HG03575 (cell line): ENCODE data around the gene ZNF701.
A peak's percentile ranks its signal among the peaks of the same experiment; 100 is the strongest.
"Not testable (repeated sequence)": the region's sequence is repeated elsewhere in the genome, so short reads cannot be mapped to it uniquely, and the experiment has no call there.

Experiments
- ATAC-seq: cut with Tn5 transposase; IDR thresholded peaks from one replicate; pipeline ENCODE4 v1.9.1; 2021; ENCODE audit not compliant: unreplicated experiment, insufficient number of reproducible peaks, low FRiP score; ENCODE audit errors: extremely low read depth

ZNF701 gene

DNA sequence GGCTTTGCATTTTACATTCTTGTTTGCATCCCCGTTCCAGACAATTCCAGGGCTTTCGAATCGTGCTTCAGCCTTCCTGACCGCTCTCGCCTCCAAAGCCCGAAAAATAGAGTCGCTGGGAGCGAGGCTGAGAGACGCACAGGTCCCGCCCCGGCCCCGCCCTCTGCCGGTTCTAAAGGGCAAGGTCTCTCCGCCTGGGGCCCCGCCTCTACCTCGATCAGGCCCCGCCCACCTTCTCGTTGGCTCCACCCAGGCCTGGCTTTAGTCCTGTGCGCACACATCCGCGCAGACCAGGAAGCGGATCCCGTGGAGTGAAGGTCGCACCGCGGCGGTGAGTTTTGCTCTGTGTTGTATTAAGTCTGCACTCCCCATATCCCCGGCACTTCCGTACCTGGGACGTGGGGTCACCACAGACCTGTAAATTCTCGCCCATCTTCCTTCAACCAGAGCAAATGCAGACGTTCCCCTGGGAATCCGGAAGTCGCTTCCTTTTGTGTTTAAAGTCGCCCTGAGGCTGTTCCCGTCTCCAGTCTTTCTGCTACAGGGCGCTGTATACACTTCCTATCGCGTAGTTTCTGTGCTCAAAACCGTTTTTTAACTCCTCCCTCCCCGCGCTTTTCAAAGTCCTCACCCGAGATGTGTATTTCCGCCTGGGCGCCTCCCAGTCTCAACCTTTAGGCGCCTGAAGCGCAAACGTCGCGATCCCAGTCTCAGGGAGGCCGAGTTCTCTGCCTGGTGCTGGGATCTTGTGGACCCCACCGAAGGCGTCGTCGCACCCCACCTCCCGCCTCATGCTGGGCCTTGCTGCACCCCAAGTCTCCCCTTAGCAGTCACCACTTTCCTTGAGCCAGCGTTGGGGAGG lies at the start of gene ZNF701:
Gene ZNF701, plus strand, starts transcription at position 288 of the 862 bp plus-strand sequence. CDS start 3,861 bp downstream, outside the sequence.
- ATAC-seq = peak; percentile 47

DNA sequence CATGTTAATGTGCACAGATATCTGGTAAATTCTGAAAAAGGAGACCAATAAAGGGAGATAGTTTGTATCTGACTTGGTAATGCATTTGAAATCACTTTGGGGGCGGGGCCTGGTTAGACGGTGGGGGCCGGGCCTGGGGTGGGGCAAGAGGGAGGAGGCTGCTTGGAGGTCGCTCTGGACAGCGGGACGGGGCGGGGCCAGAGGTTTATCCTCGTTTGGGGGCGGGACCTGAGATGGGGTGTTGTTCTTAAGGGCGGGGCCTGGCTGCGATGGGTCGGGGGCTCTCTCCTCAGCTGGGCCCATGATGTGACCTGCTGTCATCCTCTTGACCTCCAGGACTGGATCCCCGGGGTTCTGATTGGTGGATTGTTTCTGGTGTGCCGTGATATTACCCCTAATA lies 47.5 kb upstream of the ZNF701 start:
- no peak for ATAC-seq

DNA sequence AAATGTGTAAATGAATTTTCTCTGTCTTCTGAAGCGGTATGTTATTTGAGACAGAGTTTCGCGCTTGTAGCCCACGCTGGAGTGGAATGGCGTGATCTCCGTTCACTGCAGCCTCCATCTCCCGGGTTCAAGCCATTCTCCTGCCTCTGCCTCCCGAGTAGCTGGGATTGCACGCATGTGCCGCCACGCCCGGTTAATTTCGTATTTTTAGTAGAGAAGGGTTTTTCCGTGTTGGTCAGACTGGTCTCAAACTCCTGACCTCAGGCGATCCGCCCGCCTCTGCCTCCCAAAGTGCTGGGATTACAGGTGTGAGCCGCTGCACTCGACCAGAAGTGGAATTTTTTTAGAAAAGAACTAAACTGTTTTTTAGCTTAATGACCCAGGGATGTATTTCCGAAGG lies 46.0 kb upstream of the ZNF701 start:
- ATAC-seq = no peak

DNA sequence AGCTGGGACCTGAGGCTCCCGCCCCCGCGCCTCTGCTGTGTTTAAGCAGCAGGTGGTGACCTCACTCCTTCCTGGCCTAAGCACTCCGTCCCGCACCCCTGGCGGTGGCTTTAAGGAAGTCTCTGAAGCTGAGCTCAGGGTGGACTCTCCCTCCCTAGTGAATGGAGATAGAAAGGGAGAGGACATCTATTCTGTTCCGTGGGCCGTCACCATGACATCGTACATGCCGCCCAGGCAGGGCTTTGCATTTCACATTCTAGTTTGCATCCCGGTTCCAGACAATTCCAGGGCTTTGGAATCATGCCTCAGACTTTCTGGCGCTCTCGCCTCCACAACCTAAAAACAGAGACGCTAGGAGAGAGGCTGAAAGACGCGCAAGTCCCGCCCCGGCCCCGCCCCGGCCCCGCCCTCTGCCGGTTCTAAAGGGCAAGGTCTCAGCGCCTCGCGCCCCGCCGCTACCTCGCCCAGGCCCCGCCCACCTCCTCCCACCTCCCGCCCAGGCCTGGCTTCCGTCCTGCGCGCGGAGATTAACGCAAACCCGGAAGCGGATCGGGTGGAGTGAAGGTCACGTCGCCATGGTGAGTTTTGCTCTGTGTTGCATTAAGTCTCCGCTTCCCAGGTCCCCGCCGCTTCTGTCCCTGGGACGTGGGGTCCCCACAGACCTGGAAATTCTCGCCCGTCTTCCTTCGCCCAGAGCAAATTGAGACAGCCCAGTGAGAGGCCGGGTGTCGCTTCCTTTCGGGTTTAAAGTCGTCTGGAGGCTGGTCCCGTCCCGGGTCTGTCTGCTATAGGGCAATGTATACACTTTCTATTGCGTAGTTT lies 42.7 kb upstream of the ZNF701 start, which contains the start of gene ZNF808:
Gene ZNF808, plus strand, starts transcription at position 535 of the 822 bp plus-strand sequence. CDS start 15,617 bp downstream, outside the sequence.
- no peak for ATAC-seq

DNA sequence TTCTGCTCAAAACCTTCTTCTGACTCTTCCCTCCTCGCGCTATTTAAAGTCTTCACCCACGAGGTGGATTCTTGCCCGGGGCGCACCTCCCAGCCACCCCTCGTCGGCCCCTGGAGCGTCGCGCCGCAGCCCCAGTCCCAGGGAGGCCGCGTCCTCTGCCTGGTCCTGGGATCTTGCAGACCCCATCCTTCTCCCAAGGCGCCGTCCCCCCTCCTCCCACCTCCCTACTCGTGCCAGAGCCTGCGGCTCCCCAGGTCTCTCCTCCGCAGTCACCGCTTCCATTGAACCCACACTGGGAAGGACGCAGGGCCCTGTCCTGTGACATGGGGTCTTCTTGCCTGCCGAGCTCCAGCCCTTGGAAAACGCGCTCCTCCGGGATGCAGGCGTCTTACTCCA lies 42.1 kb upstream of the ZNF701 start:
- ATAC-seq = no peak

DNA sequence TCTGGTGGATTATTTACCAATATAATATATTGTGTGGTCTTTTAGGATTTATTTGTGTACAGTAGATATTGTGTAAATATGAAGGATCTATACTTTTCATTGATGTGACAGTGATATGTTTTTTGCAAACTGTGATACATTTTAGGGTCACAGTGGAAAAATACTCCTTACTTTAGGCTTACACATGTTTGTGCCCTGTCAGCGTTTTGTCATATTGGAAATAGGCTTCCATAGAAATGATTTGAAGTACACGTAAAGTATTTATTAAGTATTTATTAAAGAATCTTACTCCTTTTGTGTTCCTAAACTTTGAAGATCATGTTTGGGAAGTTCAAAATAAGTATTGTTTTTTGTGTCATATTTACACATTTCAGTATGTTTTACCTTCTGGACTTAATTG lies 37.6 kb upstream of the ZNF701 start:
- no peak for ATAC-seq

DNA sequence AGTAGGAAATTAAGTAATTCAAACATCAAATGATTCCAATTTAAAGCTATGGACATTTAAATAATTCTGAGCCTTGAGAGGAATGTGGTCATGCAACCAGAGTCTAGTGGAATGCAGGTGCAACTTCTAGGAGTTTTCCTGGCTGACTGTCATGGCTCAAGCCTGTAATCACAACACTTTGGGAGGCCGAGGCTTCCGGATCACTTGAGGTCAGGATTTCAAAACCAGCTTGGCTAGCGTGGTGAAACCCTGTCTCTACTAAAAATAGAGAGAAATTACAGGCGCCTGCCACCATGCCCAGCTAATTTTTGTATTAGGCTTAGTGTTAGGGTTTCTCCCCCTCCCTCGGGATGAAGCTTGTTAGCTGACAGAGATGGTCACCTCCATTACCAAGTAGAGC lies 36.2 kb upstream of the ZNF701 start:
- ATAC-seq = no peak

DNA sequence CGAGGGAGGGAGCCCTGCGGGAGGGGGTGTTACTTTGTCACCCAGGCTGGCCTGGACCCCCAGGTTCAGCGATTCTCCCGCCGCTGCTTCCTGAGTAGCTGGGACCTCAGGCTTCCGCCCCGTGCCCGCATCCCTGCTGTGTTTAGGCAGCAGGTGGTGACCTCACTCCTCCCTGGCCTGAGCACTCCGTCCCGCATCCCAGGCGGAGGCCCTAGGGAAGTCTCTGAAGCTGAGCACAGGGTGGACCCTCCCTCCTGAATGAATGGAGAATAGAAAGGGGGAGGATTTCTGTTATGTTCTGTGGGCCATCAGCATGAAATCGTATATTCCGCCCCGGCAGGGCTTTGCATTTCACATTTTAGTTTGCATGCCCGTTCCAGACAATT lies 34.7 kb upstream of the ZNF701 start:
- not testable (repeated sequence) for ATAC-seq

DNA sequence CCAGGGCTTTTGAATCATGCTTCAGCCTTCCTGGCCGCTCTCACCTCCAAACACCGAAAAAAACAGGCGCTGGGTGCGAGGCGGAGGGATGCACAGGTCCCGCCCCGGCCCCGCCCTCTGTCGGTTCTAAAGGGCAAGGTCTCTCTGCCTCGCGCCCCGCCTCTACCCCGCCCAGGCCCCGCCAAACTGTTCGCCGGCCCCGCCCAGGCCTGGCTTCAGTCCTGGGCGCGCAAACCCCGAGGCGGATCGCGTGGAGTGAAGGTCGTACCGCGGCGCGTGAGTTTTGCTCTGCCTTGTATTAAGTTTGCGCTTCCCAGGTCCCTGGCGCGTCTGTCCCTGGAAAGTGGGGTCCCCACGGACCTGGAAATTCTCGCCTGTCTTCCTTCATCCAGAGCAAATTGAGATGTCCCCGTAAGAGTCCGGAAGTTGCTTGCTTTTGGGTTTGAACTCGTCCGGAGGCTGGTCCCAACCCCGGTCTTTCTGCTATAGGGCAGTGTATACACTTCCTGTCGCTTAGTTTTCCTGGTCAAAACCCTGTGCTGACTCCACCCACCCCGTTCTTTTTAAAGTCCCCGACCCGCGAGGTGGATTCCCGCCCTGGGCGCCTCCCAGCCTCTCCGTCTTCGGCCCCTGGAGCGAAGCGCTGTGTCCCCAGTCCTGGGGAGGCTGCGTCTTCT lies 34.2 kb upstream of the ZNF701 start:
- ATAC-seq = no peak

DNA sequence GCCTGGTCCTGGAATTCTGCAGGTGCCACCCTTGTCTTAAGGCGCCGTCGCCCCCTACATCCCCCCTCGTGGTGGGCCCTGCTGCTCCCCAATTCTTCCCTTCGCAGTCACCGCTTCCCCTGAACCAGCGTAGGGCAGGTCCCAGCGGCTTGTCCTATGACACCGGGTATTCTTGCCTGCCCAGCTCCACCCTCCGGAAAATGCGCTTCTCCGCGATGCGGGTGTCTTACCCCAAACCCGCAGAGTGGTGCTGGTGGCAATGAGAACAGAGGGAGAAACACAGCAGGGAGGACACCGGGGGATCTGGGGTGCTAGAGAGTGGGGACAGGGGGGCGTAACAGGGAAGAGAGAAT lies 33.7 kb upstream of the ZNF701 start:
- no peak for ATAC-seq

DNA sequence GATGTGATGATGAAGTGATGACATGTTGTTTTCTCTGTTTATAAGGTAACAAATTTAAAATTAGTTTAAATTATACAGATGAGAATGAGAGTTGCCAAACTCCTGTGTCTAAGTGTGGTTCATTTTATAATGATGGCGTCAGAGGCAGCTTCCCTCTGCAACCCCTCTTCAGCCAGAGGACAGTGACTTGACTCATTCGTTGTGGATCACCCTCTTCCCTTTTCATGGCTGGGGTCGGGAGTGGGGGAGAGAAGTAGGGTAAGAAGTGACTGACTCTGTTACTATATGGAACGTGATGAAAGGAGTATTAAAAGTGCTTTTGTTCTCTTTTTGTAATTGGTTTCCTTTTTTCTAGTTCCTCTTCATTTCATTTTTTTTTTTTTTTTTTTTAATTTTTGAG lies 31.3 kb upstream of the ZNF701 start:
- not testable (repeated sequence) for ATAC-seq

DNA sequence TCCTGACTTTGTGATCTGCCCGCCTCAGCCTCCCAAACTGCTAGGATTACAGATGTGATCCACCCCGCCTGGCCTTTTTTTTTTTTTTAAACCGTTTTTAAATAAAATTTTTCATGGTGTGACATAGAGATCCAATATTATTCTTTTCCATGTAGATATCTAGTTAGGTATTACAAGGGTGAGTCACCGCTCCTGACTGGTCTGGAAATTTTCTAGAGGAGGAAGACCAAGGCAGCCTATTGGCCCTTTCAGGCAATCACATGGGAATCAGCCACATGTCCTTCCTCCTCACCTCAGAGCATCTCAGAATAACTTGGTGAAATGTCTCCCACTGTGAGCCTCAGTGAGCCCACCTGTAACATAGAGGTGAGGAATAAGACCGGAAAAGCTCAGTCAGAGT lies 28.9 kb upstream of the ZNF701 start:
- ATAC-seq = not testable (repeated sequence)

DNA sequence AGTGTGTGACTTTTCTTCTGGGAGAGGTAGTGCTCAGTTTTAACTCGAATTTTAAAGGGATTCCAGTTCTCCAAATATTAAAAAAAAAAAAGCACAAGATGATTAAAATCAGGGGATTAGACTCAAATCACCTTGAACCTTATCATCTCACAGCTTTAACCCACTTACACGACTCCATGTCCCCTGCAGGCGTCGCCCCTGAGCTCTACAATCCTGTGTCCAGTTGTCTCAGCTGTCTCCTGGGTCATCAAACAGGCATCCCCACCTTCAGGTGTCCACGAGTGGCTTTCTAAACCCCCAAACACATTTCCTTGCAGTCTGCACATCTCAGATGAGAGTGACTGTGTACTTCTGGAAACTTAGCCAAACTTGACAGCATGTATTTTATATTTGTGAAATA lies 28.5 kb upstream of the ZNF701 start:
- ATAC-seq = no peak

DNA sequence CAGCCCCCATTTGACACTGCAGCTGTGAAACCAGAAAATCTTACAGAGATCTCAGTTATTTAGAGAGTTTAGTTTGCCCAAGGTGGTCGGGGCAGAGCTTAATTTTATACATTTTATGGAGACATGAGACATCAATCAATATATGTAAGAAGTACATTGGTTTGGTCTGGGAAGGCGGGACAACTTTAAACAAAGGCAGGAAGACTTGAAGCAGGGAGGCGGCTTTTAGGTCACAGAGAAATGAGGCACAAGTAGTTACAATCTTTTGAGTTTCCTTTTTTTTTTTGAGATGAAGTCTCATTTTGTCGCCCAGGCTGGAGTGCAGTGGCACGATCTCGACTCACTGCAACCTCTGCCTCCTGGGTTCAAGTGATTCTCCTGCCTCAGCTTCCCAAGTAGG lies 27.5 kb upstream of the ZNF701 start:
- not testable (repeated sequence) for ATAC-seq

DNA sequence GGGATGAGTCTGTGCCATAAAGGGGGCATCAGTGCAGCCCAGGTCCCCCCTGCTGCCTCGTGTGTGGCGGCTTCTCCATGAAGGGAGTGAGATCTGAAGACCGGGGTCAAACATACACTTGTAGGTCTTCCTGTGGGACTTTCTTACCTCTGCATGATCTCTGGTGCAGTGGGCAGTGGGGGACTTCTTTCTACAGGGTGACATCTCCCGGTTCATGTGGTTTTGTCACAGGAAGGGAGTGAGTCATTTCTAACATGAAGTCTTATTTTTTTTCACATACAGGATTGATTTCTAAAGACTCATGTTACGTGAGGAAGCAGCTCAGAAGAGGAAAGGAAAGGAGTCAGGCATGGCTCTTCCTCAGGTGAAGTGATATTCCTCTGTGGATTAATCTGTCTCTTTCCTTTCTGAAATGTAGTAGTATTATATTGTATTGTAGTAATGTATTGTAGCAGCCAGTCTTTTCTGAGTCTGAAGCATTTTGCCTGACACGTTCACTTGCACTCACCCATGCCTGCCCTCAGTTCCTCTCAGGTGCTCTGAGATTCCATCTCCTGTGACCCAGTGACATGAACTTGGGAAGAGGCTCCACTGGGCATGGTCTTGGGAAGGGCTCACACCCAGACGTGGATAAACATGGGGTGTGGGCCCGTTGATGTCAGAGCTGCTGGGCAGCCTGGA lies 27.0 kb upstream of the ZNF701 start:
- no peak for ATAC-seq

DNA sequence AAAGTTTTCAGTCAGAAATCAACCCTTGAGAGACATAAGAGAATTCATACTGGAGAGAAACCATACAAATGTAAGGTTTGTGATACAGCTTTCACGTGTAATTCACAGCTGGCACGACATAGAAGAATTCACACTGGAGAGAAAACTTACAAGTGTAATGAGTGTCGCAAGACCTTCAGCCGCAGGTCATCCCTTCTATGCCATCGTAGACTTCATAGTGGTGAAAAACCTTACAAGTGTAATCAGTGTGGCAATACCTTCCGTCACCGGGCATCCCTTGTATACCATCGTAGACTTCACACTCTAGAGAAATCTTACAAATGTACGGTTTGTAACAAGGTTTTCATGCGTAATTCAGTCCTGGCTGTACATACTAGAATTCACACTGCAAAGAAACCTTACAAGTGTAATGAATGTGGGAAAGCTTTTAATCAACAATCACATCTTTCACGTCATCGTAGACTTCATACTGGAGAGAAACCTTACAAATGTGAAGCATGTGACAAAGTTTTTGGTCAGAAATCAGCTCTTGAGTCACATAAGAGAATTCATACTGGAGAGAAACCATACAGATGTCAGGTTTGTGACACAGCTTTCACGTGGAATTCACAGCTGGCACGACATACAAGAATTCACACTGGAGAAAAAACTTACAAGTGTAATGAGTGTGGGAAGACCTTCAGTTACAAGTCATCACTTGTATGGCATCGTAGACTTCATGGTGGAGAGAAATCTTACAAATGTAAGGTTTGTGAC lies 15.7 kb upstream of the ZNF701 start:
- no peak for ATAC-seq

DNA sequence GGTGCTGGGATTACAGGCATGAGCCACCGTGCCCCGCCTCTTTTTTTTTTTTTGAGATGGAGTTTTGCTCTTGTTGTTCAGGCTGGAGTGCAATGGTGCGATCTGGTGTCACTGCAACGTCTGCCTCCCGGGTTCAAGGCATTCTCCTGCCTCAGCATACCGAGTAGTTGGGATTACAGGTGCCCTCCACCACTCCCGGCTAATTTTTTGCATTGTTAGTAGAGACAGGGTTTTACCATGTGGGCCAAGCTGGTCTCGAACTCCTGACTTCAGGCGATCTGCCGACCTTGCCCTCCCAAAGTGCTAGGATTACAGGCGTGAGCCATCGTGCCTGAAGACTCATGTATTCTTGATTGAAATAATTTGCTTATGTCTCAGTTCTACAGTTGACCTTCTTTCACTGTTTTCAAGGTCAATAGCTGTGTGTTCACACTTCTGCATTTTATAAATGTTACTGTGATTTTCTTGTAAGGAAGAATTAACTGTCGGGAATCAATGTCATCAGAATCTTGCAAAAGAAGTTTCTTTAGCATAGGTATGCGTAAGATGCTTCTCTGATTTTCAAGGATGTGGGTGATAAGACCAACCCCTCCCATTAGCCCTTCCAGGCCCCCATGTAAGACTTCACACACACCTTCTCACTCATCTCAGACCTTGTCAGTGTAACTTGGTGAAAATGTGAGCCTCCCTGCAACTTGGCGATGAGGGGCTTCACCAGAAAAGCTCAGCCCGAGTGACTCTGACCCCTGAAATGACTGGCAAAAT lies 12.7 kb upstream of the ZNF701 start:
- ATAC-seq = no peak
